GM20000 (cell line): ENCODE measurements around the gene TENM3.

Experiments used
- DNase-seq: peaks from one replicate; pipeline ENCODE4 v3.0.0; 2012; ENCODE audit warnings: low spot score
- TF ChIP-seq, protein P1 (sequence below): IDR thresholded peaks from 2 replicates; pipeline ENCODE4 v1.5.1; 2012; ENCODE audit warnings: mild to moderate bottlenecking, control low read depth; ENCODE audit errors: extremely low read depth, missing control alignments

The TENM3 gene

DNA sequence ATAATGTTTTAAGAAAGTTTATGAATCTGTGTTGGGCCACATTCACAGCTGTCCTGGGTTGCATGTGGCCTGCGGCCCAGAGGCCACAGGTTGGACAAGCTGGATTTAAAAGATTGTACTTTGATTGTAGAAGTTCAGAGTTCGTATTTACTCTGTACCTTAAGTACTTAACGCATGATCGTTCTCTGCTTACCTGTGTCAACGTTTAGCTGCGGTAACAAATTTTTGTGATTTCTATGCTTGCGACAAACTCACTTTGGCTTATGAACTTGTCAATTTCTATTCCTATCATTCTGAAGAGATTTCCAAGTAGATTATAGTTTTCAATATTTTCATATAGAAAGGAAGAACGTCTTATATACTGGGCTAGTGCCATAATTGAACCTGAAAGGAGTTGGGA lies 285.6 kb downstream of the TENM3 start:
- DNase-seq = no peak
- TF ChIP-seq, protein P1, sequence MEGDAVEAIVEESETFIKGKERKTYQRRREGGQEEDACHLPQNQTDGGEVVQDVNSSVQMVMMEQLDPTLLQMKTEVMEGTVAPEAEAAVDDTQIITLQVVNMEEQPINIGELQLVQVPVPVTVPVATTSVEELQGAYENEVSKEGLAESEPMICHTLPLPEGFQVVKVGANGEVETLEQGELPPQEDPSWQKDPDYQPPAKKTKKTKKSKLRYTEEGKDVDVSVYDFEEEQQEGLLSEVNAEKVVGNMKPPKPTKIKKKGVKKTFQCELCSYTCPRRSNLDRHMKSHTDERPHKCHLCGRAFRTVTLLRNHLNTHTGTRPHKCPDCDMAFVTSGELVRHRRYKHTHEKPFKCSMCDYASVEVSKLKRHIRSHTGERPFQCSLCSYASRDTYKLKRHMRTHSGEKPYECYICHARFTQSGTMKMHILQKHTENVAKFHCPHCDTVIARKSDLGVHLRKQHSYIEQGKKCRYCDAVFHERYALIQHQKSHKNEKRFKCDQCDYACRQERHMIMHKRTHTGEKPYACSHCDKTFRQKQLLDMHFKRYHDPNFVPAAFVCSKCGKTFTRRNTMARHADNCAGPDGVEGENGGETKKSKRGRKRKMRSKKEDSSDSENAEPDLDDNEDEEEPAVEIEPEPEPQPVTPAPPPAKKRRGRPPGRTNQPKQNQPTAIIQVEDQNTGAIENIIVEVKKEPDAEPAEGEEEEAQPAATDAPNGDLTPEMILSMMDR = no peak

GRCh38 chr4:182530451-182530850 lies 287.2 kb downstream of the TENM3 start:
- no peak for DNase-seq
- TF ChIP-seq, protein P1 = no peak

- no peak for DNase-seq
Observed at GRCh38 chr4:182531555-182532162, 288.5 kb downstream of the TENM3 start.

GRCh38 chr4:182532441-182532840 lies 289.2 kb downstream of the TENM3 start:
- TF ChIP-seq, protein P1 = no peak
- no peak for DNase-seq

More at GRCh38 chr4:182531555-182532162, 288.5 kb downstream of the TENM3 start:
- TF ChIP-seq, protein P1 = no peak

DNA sequence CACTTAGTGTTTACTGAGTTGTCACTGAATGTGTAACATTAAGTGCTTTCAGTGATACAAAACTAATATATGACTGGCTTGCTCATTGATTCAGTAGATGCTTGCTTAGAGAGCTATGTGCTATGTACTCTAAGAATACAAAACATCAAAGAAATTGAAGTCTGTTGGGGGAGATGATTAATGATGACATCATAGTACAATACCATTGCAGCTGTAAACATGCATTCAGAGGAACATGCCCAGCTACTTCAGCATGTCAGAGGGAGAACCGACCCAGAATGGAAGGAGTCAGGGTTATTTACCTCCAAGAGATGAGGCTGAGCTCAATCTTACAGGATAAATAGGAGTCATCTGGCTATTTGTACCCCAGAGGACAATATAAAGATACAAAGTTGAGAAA lies 290.8 kb downstream of the TENM3 start:
- no peak for DNase-seq
- TF ChIP-seq, protein P1 = no peak

GRCh38 chr4:182536221-182536811 lies 293.1 kb downstream of the TENM3 start:
- TF ChIP-seq, protein P1 = no peak
- DNase-seq = no peak

GRCh38 chr4:182537031-182537795 lies 294.0 kb downstream of the TENM3 start:
- TF ChIP-seq, protein P1 = no peak
- no peak for DNase-seq
